ENCODE measurements around the gene SYCE3. TPM values are rescaled to one million over a fixed set of nuclear protein-coding genes. Genes with fewer than 3 reads are reported as not detected.

Gene SYCE3
- total and polyA plus RNA-seq, 2 experiments from 2014 or later: not detected

DNA sequence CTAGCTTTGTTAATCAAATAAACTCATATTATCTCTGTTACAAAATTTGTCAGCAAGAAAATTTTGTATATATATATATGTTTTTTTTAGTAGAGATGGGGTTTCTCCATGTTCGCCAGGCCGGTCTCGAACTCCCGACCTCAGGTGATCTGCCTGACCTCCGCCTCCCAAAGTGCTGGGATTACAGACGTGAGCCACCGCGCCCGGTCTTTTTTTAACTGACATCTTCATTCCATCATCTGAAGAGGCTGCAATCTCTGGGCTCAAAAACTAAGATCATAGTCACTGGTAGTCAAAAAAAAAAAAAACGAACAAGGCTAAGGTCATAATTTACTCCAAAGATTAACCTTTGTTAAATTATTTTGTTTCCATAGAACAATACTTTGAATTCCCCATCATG lies 22.3 kb downstream of the SYCE3 start:
- H3K27ac Mint-ChIP-seq: no peak overlapping the region
- Histone ChIP-seq H3K79me2 (replicated peaks; ENCODE audit: insufficient read depth) (no peaks in the 10 kb centered on the region), H3K36me3 (ENCODE audit: insufficient read depth) (no peaks in the 10 kb centered on the region), H3F3A (replicated peaks; ENCODE audit: low read depth) (peaks cover 7% of the 10 kb centered on the region; the same call in 1 of the 2 replicates), H3K27ac (ENCODE audit: low read depth) (no peak overlapping the region), H4K20me1 (replicated peaks; ENCODE audit: insufficient read depth) (no peaks in the 10 kb centered on the region), H3K27me3 (ENCODE audit: insufficient read depth) (peaks cover 19% of the 10 kb centered on the region), H3K9me2 (ENCODE audit: insufficient read depth) (no peaks in the 10 kb centered on the region), H2AFZ (no peak overlapping the region), H3K4me1 (ENCODE audit: insufficient read depth) (no peaks in the 10 kb centered on the region; the same call in 1 of the 2 replicates), H3K4me3 (no peak overlapping the region), H3K4me2 (no peak overlapping the region)
- peaks cover 24% of the 10 kb centered on the region for H3K27me3 Mint-ChIP-seq (ENCODE audit: insufficient read depth, low read depth, poor library complexity)
- no peak for TF ChIP-seq EZH2 (IDR thresholded peaks at IDR 0.05; ENCODE audit: low read depth, unreplicated experiment)
- no peak for TF ChIP-seq NANOG (IDR thresholded peaks at IDR 0.05; ENCODE audit: borderline replicate concordance)
- no peak for TF ChIP-seq EZH2phosphoT487 (IDR thresholded peaks at IDR 0.05; ENCODE audit: unreplicated experiment)
- TF ChIP-seq ZNF114 (CRISPR knock-in tag; IDR thresholded peaks at IDR 0.05): no peak
- TF ChIP-seq, protein P1, sequence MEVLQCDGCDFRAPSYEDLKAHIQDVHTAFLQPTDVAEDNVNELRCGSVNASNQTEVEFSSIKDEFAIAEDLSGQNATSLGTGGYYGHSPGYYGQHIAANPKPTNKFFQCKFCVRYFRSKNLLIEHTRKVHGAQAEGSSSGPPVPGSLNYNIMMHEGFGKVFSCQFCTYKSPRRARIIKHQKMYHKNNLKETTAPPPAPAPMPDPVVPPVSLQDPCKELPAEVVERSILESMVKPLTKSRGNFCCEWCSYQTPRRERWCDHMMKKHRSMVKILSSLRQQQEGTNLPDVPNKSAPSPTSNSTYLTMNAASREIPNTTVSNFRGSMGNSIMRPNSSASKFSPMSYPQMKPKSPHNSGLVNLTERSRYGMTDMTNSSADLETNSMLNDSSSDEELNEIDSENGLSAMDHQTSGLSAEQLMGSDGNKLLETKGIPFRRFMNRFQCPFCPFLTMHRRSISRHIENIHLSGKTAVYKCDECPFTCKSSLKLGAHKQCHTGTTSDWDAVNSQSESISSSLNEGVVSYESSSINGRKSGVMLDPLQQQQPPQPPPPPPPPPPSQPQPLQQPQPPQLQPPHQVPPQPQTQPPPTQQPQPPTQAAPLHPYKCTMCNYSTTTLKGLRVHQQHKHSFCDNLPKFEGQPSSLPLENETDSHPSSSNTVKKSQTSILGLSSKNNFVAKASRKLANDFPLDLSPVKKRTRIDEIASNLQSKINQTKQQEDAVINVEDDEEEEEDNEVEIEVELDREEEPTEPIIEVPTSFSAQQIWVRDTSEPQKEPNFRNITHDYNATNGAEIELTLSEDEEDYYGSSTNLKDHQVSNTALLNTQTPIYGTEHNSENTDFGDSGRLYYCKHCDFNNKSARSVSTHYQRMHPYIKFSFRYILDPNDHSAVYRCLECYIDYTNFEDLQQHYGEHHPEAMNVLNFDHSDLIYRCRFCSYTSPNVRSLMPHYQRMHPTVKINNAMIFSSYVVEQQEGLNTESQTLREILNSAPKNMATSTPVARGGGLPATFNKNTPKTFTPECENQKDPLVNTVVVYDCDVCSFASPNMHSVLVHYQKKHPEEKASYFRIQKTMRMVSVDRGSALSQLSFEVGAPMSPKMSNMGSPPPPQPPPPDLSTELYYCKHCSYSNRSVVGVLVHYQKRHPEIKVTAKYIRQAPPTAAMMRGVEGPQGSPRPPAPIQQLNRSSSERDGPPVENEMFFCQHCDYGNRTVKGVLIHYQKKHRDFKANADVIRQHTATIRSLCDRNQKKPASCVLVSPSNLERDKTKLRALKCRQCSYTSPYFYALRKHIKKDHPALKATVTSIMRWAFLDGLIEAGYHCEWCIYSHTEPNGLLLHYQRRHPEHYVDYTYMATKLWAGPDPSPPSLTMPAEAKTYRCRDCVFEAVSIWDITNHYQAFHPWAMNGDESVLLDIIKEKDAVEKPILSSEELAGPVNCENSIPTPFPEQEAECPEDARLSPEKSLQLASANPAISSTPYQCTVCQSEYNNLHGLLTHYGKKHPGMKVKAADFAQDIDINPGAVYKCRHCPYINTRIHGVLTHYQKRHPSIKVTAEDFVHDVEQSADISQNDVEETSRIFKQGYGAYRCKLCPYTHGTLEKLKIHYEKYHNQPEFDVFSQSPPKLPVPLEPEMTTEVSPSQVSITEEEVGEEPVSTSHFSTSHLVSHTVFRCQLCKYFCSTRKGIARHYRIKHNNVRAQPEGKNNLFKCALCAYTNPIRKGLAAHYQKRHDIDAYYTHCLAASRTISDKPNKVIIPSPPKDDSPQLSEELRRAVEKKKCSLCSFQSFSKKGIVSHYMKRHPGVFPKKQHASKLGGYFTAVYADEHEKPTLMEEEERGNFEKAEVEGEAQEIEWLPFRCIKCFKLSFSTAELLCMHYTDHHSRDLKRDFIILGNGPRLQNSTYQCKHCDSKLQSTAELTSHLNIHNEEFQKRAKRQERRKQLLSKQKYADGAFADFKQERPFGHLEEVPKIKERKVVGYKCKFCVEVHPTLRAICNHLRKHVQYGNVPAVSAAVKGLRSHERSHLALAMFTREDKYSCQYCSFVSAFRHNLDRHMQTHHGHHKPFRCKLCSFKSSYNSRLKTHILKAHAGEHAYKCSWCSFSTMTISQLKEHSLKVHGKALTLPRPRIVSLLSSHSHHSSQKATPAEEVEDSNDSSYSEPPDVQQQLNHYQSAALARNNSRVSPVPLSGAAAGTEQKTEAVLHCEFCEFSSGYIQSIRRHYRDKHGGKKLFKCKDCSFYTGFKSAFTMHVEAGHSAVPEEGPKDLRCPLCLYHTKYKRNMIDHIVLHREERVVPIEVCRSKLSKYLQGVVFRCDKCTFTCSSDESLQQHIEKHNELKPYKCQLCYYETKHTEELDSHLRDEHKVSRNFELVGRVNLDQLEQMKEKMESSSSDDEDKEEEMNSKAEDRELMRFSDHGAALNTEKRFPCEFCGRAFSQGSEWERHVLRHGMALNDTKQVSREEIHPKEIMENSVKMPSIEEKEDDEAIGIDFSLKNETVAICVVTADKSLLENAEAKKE (CRISPR knock-in tag; IDR thresholded peaks at IDR 0.05): no peak
- TF ChIP-seq POLR2AphosphoS5 (IDR thresholded peaks at IDR 0.05; ENCODE audit: low read depth): no peak
- no peak for TF ChIP-seq ZNF331 (CRISPR knock-in tag; IDR thresholded peaks at IDR 0.05; ENCODE audit: low read depth)
- TF ChIP-seq STAT1 (IDR thresholded peaks at IDR 0.05; ENCODE audit: unreplicated experiment): no peak
- no peak for TF ChIP-seq JUNB (IDR thresholded peaks at IDR 0.05; ENCODE audit: unreplicated experiment)
- TF ChIP-seq CREB1 (CRISPR knock-in tag; IDR thresholded peaks at IDR 0.05; ENCODE audit: low read depth): no peak
- no peak for TF ChIP-seq CTCF (conservative IDR thresholded peaks at IDR 0.05; ENCODE audit: low read depth in 2 of 2)
- TF ChIP-seq, protein P2, sequence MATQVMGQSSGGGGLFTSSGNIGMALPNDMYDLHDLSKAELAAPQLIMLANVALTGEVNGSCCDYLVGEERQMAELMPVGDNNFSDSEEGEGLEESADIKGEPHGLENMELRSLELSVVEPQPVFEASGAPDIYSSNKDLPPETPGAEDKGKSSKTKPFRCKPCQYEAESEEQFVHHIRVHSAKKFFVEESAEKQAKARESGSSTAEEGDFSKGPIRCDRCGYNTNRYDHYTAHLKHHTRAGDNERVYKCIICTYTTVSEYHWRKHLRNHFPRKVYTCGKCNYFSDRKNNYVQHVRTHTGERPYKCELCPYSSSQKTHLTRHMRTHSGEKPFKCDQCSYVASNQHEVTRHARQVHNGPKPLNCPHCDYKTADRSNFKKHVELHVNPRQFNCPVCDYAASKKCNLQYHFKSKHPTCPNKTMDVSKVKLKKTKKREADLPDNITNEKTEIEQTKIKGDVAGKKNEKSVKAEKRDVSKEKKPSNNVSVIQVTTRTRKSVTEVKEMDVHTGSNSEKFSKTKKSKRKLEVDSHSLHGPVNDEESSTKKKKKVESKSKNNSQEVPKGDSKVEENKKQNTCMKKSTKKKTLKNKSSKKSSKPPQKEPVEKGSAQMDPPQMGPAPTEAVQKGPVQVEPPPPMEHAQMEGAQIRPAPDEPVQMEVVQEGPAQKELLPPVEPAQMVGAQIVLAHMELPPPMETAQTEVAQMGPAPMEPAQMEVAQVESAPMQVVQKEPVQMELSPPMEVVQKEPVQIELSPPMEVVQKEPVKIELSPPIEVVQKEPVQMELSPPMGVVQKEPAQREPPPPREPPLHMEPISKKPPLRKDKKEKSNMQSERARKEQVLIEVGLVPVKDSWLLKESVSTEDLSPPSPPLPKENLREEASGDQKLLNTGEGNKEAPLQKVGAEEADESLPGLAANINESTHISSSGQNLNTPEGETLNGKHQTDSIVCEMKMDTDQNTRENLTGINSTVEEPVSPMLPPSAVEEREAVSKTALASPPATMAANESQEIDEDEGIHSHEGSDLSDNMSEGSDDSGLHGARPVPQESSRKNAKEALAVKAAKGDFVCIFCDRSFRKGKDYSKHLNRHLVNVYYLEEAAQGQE (IDR thresholded peaks at IDR 0.05; ENCODE audit: unreplicated experiment): no peak
- TF ChIP-seq ETS1 (IDR thresholded peaks at IDR 0.05): no peak
- ATAC-seq (no peak), DNase-seq (ENCODE audit: low spot score) (no peak)
- no peak overlapping the region for H3K4me3 Mint-ChIP-seq
- H3K9me3 Mint-ChIP-seq: no peaks in the 10 kb centered on the region
- H3K36me3 Mint-ChIP-seq (ENCODE audit: low read depth): no peaks in the 10 kb centered on the region
- H3K4me1 Mint-ChIP-seq: no peaks in the 10 kb centered on the region

All from GM23338 (cell line).